Lower leg skin (tissue), 3 donors: ENCODE results near the gene A3GALT2.

ENCODE experiments used
- POLR2A ChIP-seq, 2 donors: fragments of 450-650 bp; IDR thresholded peaks; one replicate each; pipeline ENCODE4 v1.6.1; 2016 to 2017; ENCODE audit warnings: antibody characterized with exemption in 2 of 2, mild to moderate bottlenecking in 1 of 2, moderate library complexity in 1 of 2
- TF ChIP-seq, protein P1 (sequence below), 3 donors: fragments of 450-650 bp; IDR thresholded peaks; one replicate each; pipeline ENCODE4 v1.5.1; 2016; ENCODE audit warnings: antibody characterized with exemption in 3 of 3, mild to moderate bottlenecking in 3 of 3, moderate library complexity in 2 of 3

DNA sequence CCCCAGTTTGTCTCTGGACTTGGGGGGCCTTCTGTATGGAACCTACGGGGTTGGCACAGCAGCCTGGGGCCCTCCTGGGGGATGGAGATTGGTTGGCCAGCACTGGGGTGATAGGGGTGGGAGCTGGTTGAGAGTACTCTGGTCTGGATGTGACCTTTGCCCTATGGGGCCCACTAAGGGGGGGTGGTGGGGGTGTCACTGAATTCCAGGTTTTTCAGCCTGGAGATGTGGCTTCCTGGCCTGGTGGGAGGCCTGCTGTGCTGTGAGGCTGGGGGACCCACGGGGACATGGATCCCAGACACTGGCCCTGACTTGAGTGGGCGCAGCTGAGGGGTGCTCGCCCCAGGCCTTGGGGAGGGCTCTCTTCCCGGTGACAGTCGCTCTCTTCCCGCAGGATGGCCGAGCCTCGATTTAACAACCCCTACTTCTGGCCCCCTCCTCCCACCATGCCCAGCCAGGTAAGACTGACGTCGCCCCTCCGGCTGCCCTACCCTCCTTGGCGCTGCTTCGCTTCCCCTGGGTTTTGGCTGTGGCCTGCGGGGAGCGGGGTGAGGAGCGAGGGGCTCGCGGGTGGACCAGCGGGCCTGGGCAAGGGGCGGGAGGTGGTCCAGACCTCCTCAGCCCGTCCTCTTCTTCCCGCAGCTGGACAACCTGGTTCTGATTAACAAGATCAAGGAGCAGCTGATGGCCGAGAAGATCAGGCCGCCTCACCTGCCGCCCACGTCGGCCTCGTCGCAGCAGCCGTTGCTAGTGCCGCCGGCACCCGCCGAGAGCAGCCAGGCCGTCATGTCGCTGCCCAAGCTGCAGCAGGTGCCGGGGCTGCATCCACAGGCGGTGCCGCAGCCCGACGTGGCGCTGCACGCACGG lies 45.0 kb downstream of the A3GALT2 start:
- TF ChIP-seq, protein P1, sequence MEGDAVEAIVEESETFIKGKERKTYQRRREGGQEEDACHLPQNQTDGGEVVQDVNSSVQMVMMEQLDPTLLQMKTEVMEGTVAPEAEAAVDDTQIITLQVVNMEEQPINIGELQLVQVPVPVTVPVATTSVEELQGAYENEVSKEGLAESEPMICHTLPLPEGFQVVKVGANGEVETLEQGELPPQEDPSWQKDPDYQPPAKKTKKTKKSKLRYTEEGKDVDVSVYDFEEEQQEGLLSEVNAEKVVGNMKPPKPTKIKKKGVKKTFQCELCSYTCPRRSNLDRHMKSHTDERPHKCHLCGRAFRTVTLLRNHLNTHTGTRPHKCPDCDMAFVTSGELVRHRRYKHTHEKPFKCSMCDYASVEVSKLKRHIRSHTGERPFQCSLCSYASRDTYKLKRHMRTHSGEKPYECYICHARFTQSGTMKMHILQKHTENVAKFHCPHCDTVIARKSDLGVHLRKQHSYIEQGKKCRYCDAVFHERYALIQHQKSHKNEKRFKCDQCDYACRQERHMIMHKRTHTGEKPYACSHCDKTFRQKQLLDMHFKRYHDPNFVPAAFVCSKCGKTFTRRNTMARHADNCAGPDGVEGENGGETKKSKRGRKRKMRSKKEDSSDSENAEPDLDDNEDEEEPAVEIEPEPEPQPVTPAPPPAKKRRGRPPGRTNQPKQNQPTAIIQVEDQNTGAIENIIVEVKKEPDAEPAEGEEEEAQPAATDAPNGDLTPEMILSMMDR (IDR thresholded peaks at IDR 0.05): no peak
- TF ChIP-seq POLR2A (IDR thresholded peaks at IDR 0.05): no peak
